Calu3 (cell line): ENCODE measurements around the gene GLI3. TPM values are rescaled to one million over a fixed set of nuclear protein-coding genes. Genes with fewer than 3 reads are reported as not detected.
A peak's percentile ranks its signal among the peaks of the same experiment; 100 is the strongest.

Experiments
- BruUV-seq: library from RNA; stranded (reverse); fragments of 400-500 nt; replicated peaks from 2 replicates; lab custom pipeline; 2021; lab: Mats Ljungman, UMichigan
- CTCF ChIA-PET: fragments of 300-600 bp; sonication (Branson Sonifier 250); formaldehyde crosslinking; loops from one replicate; lab custom pipeline; 2022; ENCODE audit warnings: antibody characterized with exemption; lab: Charles Lee
- DNase-seq: peaks from one replicate; pipeline ENCODE4 v3.0.0; 2022
- H3K27ac Mint-ChIP-seq: one replicate; pipeline ENCODE4 v1.8.0; 2022; ENCODE audit warnings: mixed read lengths; ENCODE audit not compliant: unreplicated experiment
- H3K27me3 Mint-ChIP-seq: one replicate; pipeline ENCODE4 v1.8.0; 2022; ENCODE audit warnings: mixed read lengths; ENCODE audit not compliant: unreplicated experiment
- H3K36me3 Mint-ChIP-seq: one replicate; pipeline ENCODE4 v1.8.0; 2022; ENCODE audit warnings: mild to moderate bottlenecking, moderate library complexity, mixed read lengths; ENCODE audit not compliant: insufficient read depth, unreplicated experiment
- H3K4me1 Mint-ChIP-seq: one replicate; pipeline ENCODE4 v1.8.0; 2022; ENCODE audit warnings: mild to moderate bottlenecking, low read depth, mixed read lengths; ENCODE audit not compliant: unreplicated experiment
- H3K4me3 Mint-ChIP-seq: one replicate; pipeline ENCODE4 v1.8.0; 2022; ENCODE audit warnings: mild to moderate bottlenecking, low read depth, moderate library complexity, mixed read lengths; ENCODE audit not compliant: unreplicated experiment
- H3K9me3 Mint-ChIP-seq: one replicate; pipeline ENCODE4 v1.8.0; 2022; ENCODE audit warnings: low read depth, mixed read lengths; ENCODE audit not compliant: unreplicated experiment
- CTCF ChIP-seq: fragments of 200-600 bp; IDR thresholded peaks from one replicate; pipeline ENCODE4 v1.8.0; 2022; ENCODE audit warnings: antibody characterized with exemption; ENCODE audit not compliant: unreplicated experiment
- intact Hi-C: fragments of 100-400 bp; cut with micrococcal nuclease; formaldehyde crosslinking; loops from one replicate; pipeline ENCODE4 v1.10.0; 2022; ENCODE audit not compliant: unreplicated experiment
- total RNA-seq: library from RNA; stranded (reverse); gene quantifications from 2 replicates; pipeline ENCODE4 v1.2.3, GENCODE V29; 2022

GLI3 gene
- total RNA-seq, 1 experiment from 2014 or later = not detected

- intact Hi-C loops = no loop called here
- H3K36me3 Mint-ChIP-seq = no peaks in the 10 kb centered on the region
- peaks cover 28% of the 10 kb centered on the region for H3K27me3 Mint-ChIP-seq
- no peak for DNase-seq
- no peak for TF ChIP-seq CTCF
- no peaks in the 10 kb centered on the region for H3K4me1 Mint-ChIP-seq
- no peak overlapping the region for H3K4me3 Mint-ChIP-seq
- CTCF ChIA-PET = interaction anchor here (0.6 kb wide), 1 partner anchor 58 kb away, joined by 3 read pairs; no protein-coding TSS in a partner anchor
- no peak overlapping the region for H3K27ac Mint-ChIP-seq
- BruUV-seq = no TSS peak
- H3K9me3 Mint-ChIP-seq = peaks cover 7% of the 10 kb centered on the region
These were observed 220.5 kb downstream of the GLI3 start for GRCh38 chr7:42016517-42016916.

DNA sequence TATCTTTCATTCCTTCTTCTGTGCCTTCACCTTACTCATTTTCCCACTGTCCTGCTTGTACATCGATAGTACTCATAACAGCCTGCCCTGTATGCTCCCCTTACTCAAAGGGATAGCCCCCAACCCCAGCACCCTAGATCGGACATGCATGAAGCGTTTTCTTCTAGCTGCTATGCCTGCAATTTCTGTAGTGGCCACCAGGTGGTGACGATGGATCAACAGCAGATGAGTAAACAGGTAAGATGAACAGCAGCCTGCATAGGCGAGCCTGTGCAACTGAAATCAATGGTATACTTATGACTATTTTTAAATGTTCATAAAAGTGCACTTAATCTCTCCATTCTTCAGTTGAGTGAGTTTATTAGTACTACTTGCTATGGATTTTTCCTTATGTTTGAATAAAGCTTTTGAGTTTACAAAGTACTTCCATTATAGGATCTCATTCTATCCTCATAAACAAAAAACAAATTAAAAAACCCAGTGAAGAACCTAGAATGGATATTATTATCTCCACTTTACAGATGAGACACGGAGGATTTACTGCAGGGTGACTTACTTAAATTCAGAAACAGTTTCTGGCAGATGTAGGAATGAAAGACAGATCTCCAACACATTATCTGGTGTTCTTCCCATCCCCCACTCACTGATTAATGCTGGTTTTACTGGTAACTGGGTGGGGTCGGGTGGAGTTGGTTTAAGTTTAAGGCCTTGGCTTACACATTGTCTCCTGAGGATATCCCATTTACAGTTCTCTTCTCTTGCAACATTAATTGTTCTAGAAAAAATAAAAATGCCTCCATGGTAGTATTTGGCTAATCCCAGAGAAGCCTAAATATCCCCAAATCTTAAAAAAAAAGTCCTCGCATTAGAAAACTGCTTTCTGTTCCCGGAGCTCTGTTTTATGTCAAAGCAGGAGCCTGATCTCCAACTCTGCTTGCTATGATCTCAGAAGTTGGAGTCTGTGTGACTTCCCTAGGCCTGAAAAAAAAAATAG is 222.1 kb downstream of the GLI3 start:
- no peaks in the 10 kb centered on the region for H3K36me3 Mint-ChIP-seq
- no peak overlapping the region for H3K4me3 Mint-ChIP-seq
- BruUV-seq = no TSS peak
- TF ChIP-seq CTCF = peak; percentile 88
- H3K9me3 Mint-ChIP-seq = peaks cover 7% of the 10 kb centered on the region
- H3K27me3 Mint-ChIP-seq = peaks cover 23% of the 10 kb centered on the region
- H3K27ac Mint-ChIP-seq = no peak overlapping the region
- CTCF ChIA-PET = no interaction called here
- DNase-seq = peak; percentile 49
- H3K4me1 Mint-ChIP-seq = no peaks in the 10 kb centered on the region
- intact Hi-C loops = no loop called here

DNA sequence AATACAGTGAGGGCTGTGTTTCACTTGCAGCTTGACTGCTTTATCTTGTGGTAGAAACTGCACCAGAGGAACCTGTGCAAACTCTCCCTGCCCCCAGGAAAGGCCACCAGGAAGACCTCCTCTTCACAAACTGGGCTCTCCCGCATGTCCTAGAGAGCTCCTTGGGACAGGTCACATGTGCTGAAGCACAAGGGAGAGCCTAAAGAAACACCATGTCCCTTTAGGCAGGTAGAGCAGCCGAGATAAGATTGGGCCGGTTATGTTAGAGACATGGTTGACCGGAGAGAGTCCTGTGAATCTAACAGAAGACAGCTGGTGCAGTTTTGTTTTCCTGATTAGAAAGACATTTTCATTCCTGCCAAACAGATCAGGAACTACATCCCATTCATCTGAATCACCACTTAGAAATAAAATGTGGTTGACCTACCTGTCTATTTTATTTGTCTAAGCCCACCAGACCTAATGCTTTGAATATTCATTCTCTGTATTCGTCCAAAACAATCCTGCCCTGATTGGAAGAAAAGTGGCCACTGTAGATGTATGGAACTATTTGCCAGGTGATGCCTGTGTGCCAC is 224.1 kb downstream of the GLI3 start:
- intact Hi-C loops = no loop called here
- H3K9me3 Mint-ChIP-seq = peaks cover 7% of the 10 kb centered on the region
- DNase-seq = no peak
- no peak for TF ChIP-seq CTCF
- H3K27me3 Mint-ChIP-seq = peaks cover 3% of the 10 kb centered on the region
- CTCF ChIA-PET = no interaction called here
- H3K27ac Mint-ChIP-seq = no peak overlapping the region
- H3K4me3 Mint-ChIP-seq = no peak overlapping the region
- no peaks in the 10 kb centered on the region for H3K36me3 Mint-ChIP-seq
- H3K4me1 Mint-ChIP-seq = no peaks in the 10 kb centered on the region
- no TSS peak for BruUV-seq

- H3K36me3 Mint-ChIP-seq = no peaks in the 10 kb centered on the region
These were observed 224.7 kb downstream of the GLI3 start for GRCh38 chr7:42012313-42012712.

More at GRCh38 chr7:42012313-42012712, 224.7 kb downstream of the GLI3 start:
- H3K4me1 Mint-ChIP-seq = no peaks in the 10 kb centered on the region
- CTCF ChIA-PET = no interaction called here
- BruUV-seq = no TSS peak
- H3K27me3 Mint-ChIP-seq = no peaks in the 10 kb centered on the region
- H3K9me3 Mint-ChIP-seq = peaks cover 7% of the 10 kb centered on the region
- H3K27ac Mint-ChIP-seq = no peak overlapping the region
- no peak for DNase-seq
- no peak overlapping the region for H3K4me3 Mint-ChIP-seq
- intact Hi-C loops = no loop called here
- TF ChIP-seq CTCF = no peak
